Liver (tissue), 9 donors: ENCODE data around the gene TAF3. TPM values are rescaled to one million over a fixed set of nuclear protein-coding genes. Genes with fewer than 3 reads are reported as not detected.

Source experiments
- DNase-seq: peaks from one replicate; pipeline ENCODE4 v3.0.0-alpha.2; 2017; ENCODE audit warnings: low spot score
- H3K27ac ChIP-seq, 2 donors: one replicate each; pipeline ENCODE4 v1.7.0; 2013; ENCODE audit warnings: inconsistent platforms in 2 of 2, low read length in 2 of 2, control low read depth in 1 of 2, low read depth in 1 of 2, mild to moderate bottlenecking in 1 of 2
- H3K27me3 ChIP-seq, 4 donors: one replicate each; pipeline versions ENCODE4 v1.6.1 to v1.7.0; 2013; ENCODE audit warnings: low read length in 3 of 4, inconsistent platforms in 1 of 4, mild to moderate bottlenecking in 1 of 4, moderate library complexity in 1 of 4; ENCODE audit not compliant: control insufficient read depth in 4 of 4, insufficient read depth in 4 of 4
- H3K36me3 ChIP-seq, 4 donors: one replicate each; pipeline versions ENCODE4 v1.6.1 to v1.7.0; 2013; ENCODE audit warnings: low read length in 3 of 4, mild to moderate bottlenecking in 3 of 4, low read depth in 1 of 4, moderate library complexity in 1 of 4; ENCODE audit not compliant: control insufficient read depth in 4 of 4, insufficient read depth in 3 of 4
- H3K4me1 ChIP-seq, 4 donors: one replicate each; pipeline versions ENCODE4 v1.6.1 to v1.7.0; 2013; ENCODE audit warnings: low read length in 3 of 4, mild to moderate bottlenecking in 3 of 4, moderate library complexity in 1 of 4; ENCODE audit not compliant: control insufficient read depth in 4 of 4, insufficient read depth in 4 of 4
- H3K4me3 ChIP-seq, 3 donors: one replicate each; pipeline versions ENCODE4 v1.6.1 to v1.7.0; 2013; ENCODE audit warnings: low read length in 3 of 3, control low read depth in 1 of 3, low read depth in 1 of 3, mild to moderate bottlenecking in 1 of 3
- H3K9ac ChIP-seq, 2 donors: one replicate each; pipeline ENCODE4 v1.7.0; 2013; ENCODE audit warnings: low read length in 2 of 2, mild to moderate bottlenecking in 2 of 2, moderate library complexity in 2 of 2, control low read depth in 1 of 2, low read depth in 1 of 2
- H3K9me3 ChIP-seq, 4 donors: one replicate each; pipeline versions ENCODE4 v1.6.1 to v1.7.0; 2013; ENCODE audit warnings: low read length in 3 of 4; ENCODE audit not compliant: control insufficient read depth in 4 of 4
- ATF3 ChIP-seq: IDR thresholded peaks from 2 replicates; pipeline ENCODE4 v1.6.1; 2016; ENCODE audit warnings: antibody characterized with exemption
- CTCF ChIP-seq: fragments of 150-350 bp; IDR thresholded peaks from 2 replicates; pipeline ENCODE4 v1.5.1; 2017; ENCODE audit warnings: improper control_type of control experiment, low read depth, low read length; ENCODE audit not compliant: missing input control
- EGR1 ChIP-seq, 2 donors: IDR thresholded peaks; 2 replicates each; pipeline ENCODE4 v1.6.1; 2016 to 2018; ENCODE audit warnings: antibody characterized with exemption in 2 of 2, low read depth in 2 of 2
- FOXA1 ChIP-seq: IDR thresholded peaks from 2 replicates; pipeline ENCODE4 v1.6.1; 2016; ENCODE audit warnings: antibody characterized with exemption
- FOXA2 ChIP-seq: IDR thresholded peaks from 2 replicates; pipeline ENCODE4 v1.6.1; 2016; ENCODE audit warnings: antibody characterized with exemption
- GABPA ChIP-seq, 2 donors: IDR thresholded peaks in 1 of 2; conservative IDR thresholded peaks in 1 of 2; 2 replicates each; pipeline ENCODE4 v1.6.1; 2016; ENCODE audit warnings: antibody characterized with exemption in 2 of 2, mild to moderate bottlenecking in 1 of 2, moderate library complexity in 1 of 2
- HNF4A ChIP-seq, 2 donors: conservative IDR thresholded peaks; 2 replicates each; pipeline ENCODE4 v1.6.1; 2016; ENCODE audit warnings: antibody characterized with exemption in 2 of 2, mild to moderate bottlenecking in 2 of 2
- HNF4G ChIP-seq: IDR thresholded peaks from 2 replicates; pipeline ENCODE4 v1.6.1; 2016; ENCODE audit warnings: antibody characterized with exemption
- JUND ChIP-seq, 2 donors: IDR thresholded peaks; 2 replicates each; pipeline ENCODE4 v1.6.1; 2016; ENCODE audit warnings: antibody characterized with exemption in 2 of 2
- MAX ChIP-seq: IDR thresholded peaks from 2 replicates; pipeline ENCODE4 v1.6.1; 2016; ENCODE audit warnings: antibody characterized with exemption
- NR2F2 ChIP-seq: IDR thresholded peaks from 2 replicates; pipeline ENCODE4 v1.6.1; 2016; ENCODE audit warnings: antibody characterized with exemption
- RAD21 ChIP-seq, 2 donors: IDR thresholded peaks; 2 replicates each; pipeline ENCODE4 v1.6.1; 2016; ENCODE audit warnings: antibody characterized with exemption in 2 of 2, mild to moderate bottlenecking in 2 of 2
- REST ChIP-seq: IDR thresholded peaks from 2 replicates; pipeline ENCODE4 v1.6.1; 2016; ENCODE audit warnings: antibody characterized with exemption, mild to moderate bottlenecking
- RXRA ChIP-seq, 2 donors: IDR thresholded peaks; 2 replicates each; pipeline ENCODE4 v1.6.1; 2017 to 2018; ENCODE audit warnings: antibody characterized with exemption in 2 of 2, mild to moderate bottlenecking in 1 of 2
- SP1 ChIP-seq: IDR thresholded peaks from 2 replicates; pipeline ENCODE4 v1.6.1; 2018; ENCODE audit warnings: antibody characterized with exemption, mild to moderate bottlenecking
- TAF1 ChIP-seq: conservative IDR thresholded peaks from 2 replicates; pipeline ENCODE4 v1.6.1; 2016; ENCODE audit warnings: antibody characterized with exemption, mild to moderate bottlenecking
- YY1 ChIP-seq: IDR thresholded peaks from 2 replicates; pipeline ENCODE4 v1.6.1; 2016; ENCODE audit warnings: antibody characterized with exemption, mild to moderate bottlenecking
- ZBTB33 ChIP-seq: IDR thresholded peaks from 2 replicates; pipeline ENCODE4 v1.6.1; 2016; ENCODE audit warnings: antibody characterized with exemption
- WGBS: extraction: QIAGEN DNeasy Blood & Tissue Kit; methylation state at CpG from one replicate; pipeline ENCODE4 v1.1.7; 2013; 5-methylcytosine and 5-hydroxymethylcytosine counted together
- polyA plus RNA-seq, 2 donors: library from polyadenylated mRNA; stranded (reverse) in 1 of 2; unstranded in 1 of 2; fragments of 200-250 nt in 1 of 2; fragments of >200 nt in 1 of 2; fragmentation: Nextera tagmentation in 1 of 2; extraction: Ambion mirVana in 1 of 2; gene quantifications; one replicate each; pipeline versions ENCODE4 v1.2.1 to v1.2.3, GENCODE V29; 2013 to 2015
- total RNA-seq, 2 donors: library from RNA; depleted of rRNA; stranded (reverse); fragments of >200 nt; gene quantifications; one replicate each; pipeline ENCODE4 v1.2.3, GENCODE V29; 2014
- donor health status: healthy.
- donor health status: healthy.
- donor health status: healthy.
- donor health status: healthy.
- donor health status: healthy.

TAF3 gene
- total and polyA plus RNA-seq, 4 donors, result 1.5 to 3.6 (median 1.9) TPM

GRCh38 chr10:7811000-7811399, 7.3 kb upstream of the TAF3 start:
- 91% methylated on average over 5 of the region's 5 CpGs for WGBS
- Histone ChIP-seq H3K36me3 (peaks cover 5 to 15% (median 12%) of the 10 kb centered on the region in 4 donors), H3K9ac (no peak overlapping the region), H3K4me1 (peaks cover 0 to 3% (median 0%) of the 10 kb centered on the region in 4 donors), H3K27ac (no peak overlapping the region), H3K9me3 (no peaks in the 10 kb centered on the region), H3K27me3 (no peaks in the 10 kb centered on the region), H3K4me3 (no peak overlapping the region)
- DNase-seq, result no peak
- TF ChIP-seq HNF4A (conservative IDR thresholded peaks at IDR 0.05) (no peak), REST (no peak), FOXA2 (no peak), FOXA1 (no peak), GABPA (IDR thresholded peaks at IDR 0.05 in 1 of 2, conservative IDR thresholded peaks at IDR 0.05 in 1 of 2) (no peak), TAF1 (no peak), RAD21 (IDR thresholded peaks at IDR 0.05) (no peak), SP1 (no peak), ATF3 (no peak), RXRA (IDR thresholded peaks at IDR 0.05) (no peak), NR2F2 (no peak), MAX (no peak), CTCF (no peak), HNF4G (no peak), ZBTB33 (no peak), YY1 (no peak), EGR1 (IDR thresholded peaks at IDR 0.05; ENCODE audit: low read depth in 2 of 2) (no peak), JUND (IDR thresholded peaks at IDR 0.05) (no peak)
